ENCODE measurements around the gene NLGN4X. TPM values are rescaled to one million over a fixed set of nuclear protein-coding genes. Genes with fewer than 3 reads are reported as not detected.
"Not testable (repeated sequence)": the region's sequence is repeated elsewhere in the genome, so short reads cannot be mapped to it uniquely, and the experiment has no call there.

NLGN4X gene
- polyA plus RNA-seq, 1 donor = 7.2 TPM

- H3K36me3 ChIP-seq (ENCODE audit: control insufficient read depth, insufficient read depth, low read length); H3K27me3 ChIP-seq (ENCODE audit: control insufficient read depth, insufficient read depth, low read length); H3K4me3 ChIP-seq (ENCODE audit: low read length); H3K27ac ChIP-seq (ENCODE audit: low read length); H3K9me3 ChIP-seq (ENCODE audit: control insufficient read depth, low read depth, low read length); DNase-seq; H3K4me1 ChIP-seq (ENCODE audit: control insufficient read depth, insufficient read depth, low read length): not testable (repeated sequence)
- WGBS (ENCODE audit: insufficient coverage, low lambda C conversion rate) = no CpG with 5 or more reads among the region's 18 CpGs
Measured at GRCh38 chrX:5903586-5904190, 325.0 kb downstream of the NLGN4X start.

DNA sequence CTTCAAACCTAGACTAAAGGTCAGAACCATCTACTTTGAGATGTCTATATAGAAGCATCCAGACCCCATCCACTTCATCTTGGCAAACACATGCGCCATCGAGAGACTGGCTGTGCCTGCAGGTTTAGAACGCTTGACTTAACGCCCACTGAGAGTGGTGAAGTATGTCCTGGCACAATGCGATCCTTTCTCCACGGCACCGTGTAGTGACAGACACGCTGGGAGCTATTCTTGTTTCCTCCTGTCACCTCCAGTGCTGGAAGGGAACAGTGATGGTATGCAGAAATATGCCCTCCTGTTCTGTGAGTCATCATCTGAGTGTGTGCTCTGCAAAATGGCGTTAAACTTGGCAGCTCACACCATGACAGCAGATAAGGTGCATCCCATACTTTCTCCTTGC is 330.2 kb downstream of the NLGN4X start:
- H3K27me3 ChIP-seq (ENCODE audit: control insufficient read depth, insufficient read depth, low read length) = no peaks in the 10 kb centered on the region
- no peak overlapping the region for H3K4me3 ChIP-seq (ENCODE audit: low read length)
- no peak overlapping the region for H3K27ac ChIP-seq (ENCODE audit: low read length)
- no peaks in the 10 kb centered on the region for H3K36me3 ChIP-seq (ENCODE audit: control insufficient read depth, insufficient read depth, low read length)
- no peak for DNase-seq
- no CpG with 5 or more reads among the region's 9 CpGs for WGBS (ENCODE audit: insufficient coverage, low lambda C conversion rate)
- no peaks in the 10 kb centered on the region for H3K4me1 ChIP-seq (ENCODE audit: control insufficient read depth, insufficient read depth, low read length)
- H3K9me3 ChIP-seq (ENCODE audit: control insufficient read depth, low read depth, low read length) = no peaks in the 10 kb centered on the region

GRCh38 chrX:5891378-5891777 is 337.3 kb downstream of the NLGN4X start:
- H3K36me3 ChIP-seq (ENCODE audit: control insufficient read depth, insufficient read depth, low read length) = no peaks in the 10 kb centered on the region
- H3K9me3 ChIP-seq (ENCODE audit: control insufficient read depth, low read depth, low read length) = no peaks in the 10 kb centered on the region
- no CpG with 5 or more reads among the region's 5 CpGs for WGBS (ENCODE audit: insufficient coverage, low lambda C conversion rate)

GRCh38 chrX:5876984-5877596 is 351.6 kb downstream of the NLGN4X start:
- H3K4me3 ChIP-seq (ENCODE audit: low read length) = no peak overlapping the region
- no peak overlapping the region for H3K27ac ChIP-seq (ENCODE audit: low read length)
- no CpG with 5 or more reads among the region's 12 CpGs for whole genome bisulfite sequencing (ENCODE audit: insufficient coverage, low lambda C conversion rate)
- no peaks in the 10 kb centered on the region for H3K9me3 ChIP-seq (ENCODE audit: control insufficient read depth, low read depth, low read length)
- H3K27me3 ChIP-seq (ENCODE audit: control insufficient read depth, insufficient read depth, low read length) = no peaks in the 10 kb centered on the region
- DNase-seq = no peak
- H3K4me1 ChIP-seq (ENCODE audit: control insufficient read depth, insufficient read depth, low read length) = no peaks in the 10 kb centered on the region
- H3K36me3 ChIP-seq (ENCODE audit: control insufficient read depth, insufficient read depth, low read length) = no peaks in the 10 kb centered on the region

More at GRCh38 chrX:5891378-5891777, 337.3 kb downstream of the NLGN4X start:
- Histone ChIP-seq H3K27ac (ENCODE audit: low read length) (no peak overlapping the region), H3K27me3 (ENCODE audit: control insufficient read depth, insufficient read depth, low read length) (no peaks in the 10 kb centered on the region), H3K4me3 (ENCODE audit: low read length) (no peak overlapping the region), H3K4me1 (ENCODE audit: control insufficient read depth, insufficient read depth, low read length) (no peaks in the 10 kb centered on the region)
- DNase-seq = no peak

DNA sequence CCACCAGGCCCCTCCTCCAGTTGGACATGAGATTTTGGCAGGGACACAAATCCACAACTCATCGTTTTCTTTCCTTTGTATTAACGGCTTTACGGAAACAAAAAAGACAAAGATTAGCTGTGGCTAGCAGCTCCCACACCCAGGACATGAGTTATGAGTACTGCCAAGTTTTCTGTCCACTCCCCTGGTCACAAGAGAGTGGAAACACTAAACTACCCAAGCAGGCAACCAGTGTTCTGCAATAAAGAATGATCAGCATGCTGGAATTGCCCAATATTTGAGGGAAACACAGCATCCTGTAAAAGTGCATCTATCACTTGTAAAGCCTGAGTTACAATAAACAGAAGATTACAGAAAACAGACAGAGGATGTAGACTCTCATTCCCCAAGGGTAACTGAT is 358.4 kb downstream of the NLGN4X start:
- DNase-seq = no peak
- no peaks in the 10 kb centered on the region for H3K4me1 ChIP-seq (ENCODE audit: control insufficient read depth, insufficient read depth, low read length)
- H3K36me3 ChIP-seq (ENCODE audit: control insufficient read depth, insufficient read depth, low read length) = no peaks in the 10 kb centered on the region
- no peaks in the 10 kb centered on the region for H3K27me3 ChIP-seq (ENCODE audit: control insufficient read depth, insufficient read depth, low read length)
- H3K27ac ChIP-seq (ENCODE audit: low read length) = no peak overlapping the region
- WGBS (ENCODE audit: insufficient coverage, low lambda C conversion rate) = no CpG with 5 or more reads among the region's 3 CpGs
- H3K9me3 ChIP-seq (ENCODE audit: control insufficient read depth, low read depth, low read length) = no peaks in the 10 kb centered on the region
- H3K4me3 ChIP-seq (ENCODE audit: low read length) = no peak overlapping the region

GRCh38 chrX:5869786-5870185 is 358.9 kb downstream of the NLGN4X start:
- no peak for DNase-seq
- Histone ChIP-seq H3K27ac (ENCODE audit: low read length) (no peak overlapping the region), H3K27me3 (ENCODE audit: control insufficient read depth, insufficient read depth, low read length) (no peaks in the 10 kb centered on the region), H3K9me3 (ENCODE audit: control insufficient read depth, low read depth, low read length) (no peaks in the 10 kb centered on the region), H3K4me3 (ENCODE audit: low read length) (no peak overlapping the region), H3K36me3 (ENCODE audit: control insufficient read depth, insufficient read depth, low read length) (no peaks in the 10 kb centered on the region), H3K4me1 (ENCODE audit: control insufficient read depth, insufficient read depth, low read length) (no peaks in the 10 kb centered on the region)
- no CpG with 5 or more reads among the region's 7 CpGs for WGBS (ENCODE audit: insufficient coverage, low lambda C conversion rate)

GRCh38 chrX:5867778-5868177 is 360.9 kb downstream of the NLGN4X start:
- Histone ChIP-seq H3K9me3 (ENCODE audit: control insufficient read depth, low read depth, low read length) (no peaks in the 10 kb centered on the region), H3K27me3 (ENCODE audit: control insufficient read depth, insufficient read depth, low read length) (no peaks in the 10 kb centered on the region), H3K27ac (ENCODE audit: low read length) (no peak overlapping the region), H3K4me3 (ENCODE audit: low read length) (no peak overlapping the region), H3K36me3 (ENCODE audit: control insufficient read depth, insufficient read depth, low read length) (no peaks in the 10 kb centered on the region), H3K4me1 (ENCODE audit: control insufficient read depth, insufficient read depth, low read length) (no peaks in the 10 kb centered on the region)
- DNase-seq = no peak
- WGBS (ENCODE audit: insufficient coverage, low lambda C conversion rate) = no CpG with 5 or more reads among the region's 2 CpGs

- H3K4me3 ChIP-seq (ENCODE audit: low read length) = no peak overlapping the region
- no peaks in the 10 kb centered on the region for H3K4me1 ChIP-seq (ENCODE audit: control insufficient read depth, insufficient read depth, low read length)
- H3K27ac ChIP-seq (ENCODE audit: low read length) = no peak overlapping the region
- no peaks in the 10 kb centered on the region for H3K36me3 ChIP-seq (ENCODE audit: control insufficient read depth, insufficient read depth, low read length)
- H3K27me3 ChIP-seq (ENCODE audit: control insufficient read depth, insufficient read depth, low read length) = no peaks in the 10 kb centered on the region
- DNase-seq = no peak
- H3K9me3 ChIP-seq (ENCODE audit: control insufficient read depth, low read depth, low read length) = no peaks in the 10 kb centered on the region
- no CpG with 5 or more reads among the region's 6 CpGs for WGBS (ENCODE audit: insufficient coverage, low lambda C conversion rate)
Measured at GRCh38 chrX:5857232-5857631, 371.4 kb downstream of the NLGN4X start.

DNA sequence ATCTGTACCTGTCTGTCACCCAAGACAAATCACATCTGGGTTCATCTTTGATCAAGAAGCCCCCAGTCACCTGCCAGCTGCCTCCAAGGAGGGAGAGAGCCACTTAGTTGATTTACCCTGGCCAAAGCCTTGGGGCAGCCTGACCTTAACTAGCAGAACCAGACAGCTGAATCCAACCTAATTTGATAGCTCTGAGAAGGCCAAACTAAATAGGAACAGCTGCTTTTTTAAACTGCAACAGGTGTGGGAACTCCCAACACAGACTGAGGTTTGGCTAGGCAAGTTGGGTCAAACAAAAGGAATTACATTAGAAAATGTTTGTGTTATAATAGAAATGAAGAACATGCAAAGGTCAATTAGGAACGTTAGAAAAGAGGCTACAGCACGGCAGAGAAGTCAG is 375.7 kb downstream of the NLGN4X start:
- Histone ChIP-seq H3K9me3 (ENCODE audit: control insufficient read depth, low read depth, low read length) (no peaks in the 10 kb centered on the region), H3K4me3 (ENCODE audit: low read length) (no peak overlapping the region), H3K4me1 (ENCODE audit: control insufficient read depth, insufficient read depth, low read length) (no peaks in the 10 kb centered on the region), H3K27ac (ENCODE audit: low read length) (no peak overlapping the region), H3K36me3 (ENCODE audit: control insufficient read depth, insufficient read depth, low read length) (no peaks in the 10 kb centered on the region), H3K27me3 (ENCODE audit: control insufficient read depth, insufficient read depth, low read length) (no peaks in the 10 kb centered on the region)
- no CpG with 5 or more reads among the region's 2 CpGs for WGBS (ENCODE audit: insufficient coverage, low lambda C conversion rate)
- no peak for DNase-seq

DNA sequence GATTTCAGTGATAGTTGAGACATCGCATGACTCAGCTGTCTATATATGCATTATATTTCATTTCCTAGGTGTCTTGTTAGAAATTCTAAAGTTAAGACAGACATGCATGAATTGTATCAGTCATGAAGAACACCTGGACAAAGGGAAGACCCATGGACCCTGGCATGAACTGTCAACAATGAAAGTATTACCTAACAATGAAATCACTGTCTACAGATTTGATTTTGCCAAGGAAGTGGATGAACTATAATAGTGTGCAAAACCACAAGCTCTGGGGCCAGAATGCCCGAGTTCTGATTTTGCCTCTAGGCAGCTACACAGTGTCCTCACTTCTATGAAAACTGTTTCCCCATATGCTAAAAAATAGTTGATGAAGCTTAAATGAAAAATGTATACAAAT is 386.1 kb downstream of the NLGN4X start:
- Histone ChIP-seq H3K27ac (ENCODE audit: low read length) (no peak overlapping the region), H3K9me3 (ENCODE audit: control insufficient read depth, low read depth, low read length) (no peaks in the 10 kb centered on the region), H3K27me3 (ENCODE audit: control insufficient read depth, insufficient read depth, low read length) (no peaks in the 10 kb centered on the region), H3K36me3 (ENCODE audit: control insufficient read depth, insufficient read depth, low read length) (no peaks in the 10 kb centered on the region), H3K4me3 (ENCODE audit: low read length) (no peak overlapping the region), H3K4me1 (ENCODE audit: control insufficient read depth, insufficient read depth, low read length) (no peaks in the 10 kb centered on the region)
- no CpG with 5 or more reads among the region's 2 CpGs for WGBS (ENCODE audit: insufficient coverage, low lambda C conversion rate)
- no peak for DNase-seq
